Uterus (tissue), 2 donors: ENCODE measurements around the gene DMGDH.

Source experiments
- POLR2A ChIP-seq, 2 donors: fragments of 450-650 bp; IDR thresholded peaks; one replicate each; pipeline ENCODE4 v1.6.1; 2016; ENCODE audit warnings: antibody characterized with exemption in 2 of 2, mild to moderate bottlenecking in 1 of 2, moderate library complexity in 1 of 2
- TF ChIP-seq, protein P1 (sequence below), 4 experiments: fragments of 200-600 bp in 2 of 4; fragments of 450-650 bp in 2 of 4; sonication (generic) in 2 of 4; IDR thresholded peaks; one replicate each; pipeline ENCODE4 v1.5.1; 2016 to 2019; ENCODE audit warnings: antibody characterized with exemption in 4 of 4, mild to moderate bottlenecking in 2 of 4, moderate library complexity in 1 of 4

GRCh38 chr5:78961743-78962142, 107.7 kb downstream of the DMGDH start:
- no peak for TF ChIP-seq POLR2A (IDR thresholded peaks at IDR 0.05)
- TF ChIP-seq, protein P1, sequence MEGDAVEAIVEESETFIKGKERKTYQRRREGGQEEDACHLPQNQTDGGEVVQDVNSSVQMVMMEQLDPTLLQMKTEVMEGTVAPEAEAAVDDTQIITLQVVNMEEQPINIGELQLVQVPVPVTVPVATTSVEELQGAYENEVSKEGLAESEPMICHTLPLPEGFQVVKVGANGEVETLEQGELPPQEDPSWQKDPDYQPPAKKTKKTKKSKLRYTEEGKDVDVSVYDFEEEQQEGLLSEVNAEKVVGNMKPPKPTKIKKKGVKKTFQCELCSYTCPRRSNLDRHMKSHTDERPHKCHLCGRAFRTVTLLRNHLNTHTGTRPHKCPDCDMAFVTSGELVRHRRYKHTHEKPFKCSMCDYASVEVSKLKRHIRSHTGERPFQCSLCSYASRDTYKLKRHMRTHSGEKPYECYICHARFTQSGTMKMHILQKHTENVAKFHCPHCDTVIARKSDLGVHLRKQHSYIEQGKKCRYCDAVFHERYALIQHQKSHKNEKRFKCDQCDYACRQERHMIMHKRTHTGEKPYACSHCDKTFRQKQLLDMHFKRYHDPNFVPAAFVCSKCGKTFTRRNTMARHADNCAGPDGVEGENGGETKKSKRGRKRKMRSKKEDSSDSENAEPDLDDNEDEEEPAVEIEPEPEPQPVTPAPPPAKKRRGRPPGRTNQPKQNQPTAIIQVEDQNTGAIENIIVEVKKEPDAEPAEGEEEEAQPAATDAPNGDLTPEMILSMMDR (IDR thresholded peaks at IDR 0.05): no peak
